ENCODE measurements around the gene TRAF3. TPM values are rescaled to one million over a fixed set of nuclear protein-coding genes. Genes with fewer than 3 reads are reported as not detected.

TRAF3 gene
- total RNA-seq, 1 donor from 2014 or later = 18.8 TPM

DNA sequence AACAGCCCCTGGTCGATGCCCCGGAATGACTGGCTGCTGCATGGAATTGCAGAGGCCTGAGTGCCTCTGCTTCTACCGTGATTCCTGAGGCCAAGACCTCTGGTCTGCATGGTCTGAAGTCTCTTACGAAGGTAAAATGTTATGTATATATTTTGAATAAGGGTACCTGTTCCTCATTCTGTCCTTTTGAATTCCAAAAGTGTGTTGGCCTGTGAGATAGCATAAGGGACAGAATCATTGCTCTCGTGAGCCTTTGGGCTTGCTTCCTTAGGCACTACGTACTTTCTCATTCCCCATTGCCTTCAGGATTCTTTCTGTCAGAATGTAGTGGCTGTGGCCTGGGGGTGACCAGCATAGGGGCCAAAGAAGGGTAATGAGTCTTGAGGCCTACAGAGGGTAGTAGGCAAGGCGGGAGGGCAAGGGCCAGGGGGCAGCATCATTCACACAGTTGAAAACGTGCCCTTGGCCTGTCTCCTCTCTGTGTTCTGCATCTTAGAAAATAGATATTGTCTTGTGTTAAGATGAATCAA is 19.5 kb downstream of the TRAF3 start:
- intact Hi-C loops (cut with DNase I) = no loop called here
- no peak for ATAC-seq
- no peak for DNase-seq (ENCODE audit: low spot score)

DNA sequence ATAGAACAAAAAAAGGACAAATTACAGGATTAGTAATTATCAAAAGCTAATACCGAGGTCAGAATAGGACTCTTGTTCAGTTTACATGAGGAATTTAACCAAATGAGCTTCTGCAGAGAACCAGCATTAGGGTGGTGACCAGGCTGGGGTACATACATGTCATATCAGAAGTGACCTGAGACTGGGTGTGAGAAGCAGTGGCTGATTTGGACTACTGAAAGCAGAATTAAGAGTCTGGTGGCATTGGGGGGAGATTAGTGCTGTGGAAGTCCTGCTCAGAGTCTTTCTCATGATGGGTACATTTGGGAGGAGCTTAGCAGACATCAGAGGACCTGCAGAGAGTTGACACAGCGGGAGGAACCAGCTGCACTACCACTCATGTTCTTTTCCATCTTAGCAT is 21.7 kb downstream of the TRAF3 start:
- ATAC-seq = no peak
- intact Hi-C loops (cut with DNase I) = no loop called here
- DNase-seq (ENCODE audit: low spot score) = no peak

DNA sequence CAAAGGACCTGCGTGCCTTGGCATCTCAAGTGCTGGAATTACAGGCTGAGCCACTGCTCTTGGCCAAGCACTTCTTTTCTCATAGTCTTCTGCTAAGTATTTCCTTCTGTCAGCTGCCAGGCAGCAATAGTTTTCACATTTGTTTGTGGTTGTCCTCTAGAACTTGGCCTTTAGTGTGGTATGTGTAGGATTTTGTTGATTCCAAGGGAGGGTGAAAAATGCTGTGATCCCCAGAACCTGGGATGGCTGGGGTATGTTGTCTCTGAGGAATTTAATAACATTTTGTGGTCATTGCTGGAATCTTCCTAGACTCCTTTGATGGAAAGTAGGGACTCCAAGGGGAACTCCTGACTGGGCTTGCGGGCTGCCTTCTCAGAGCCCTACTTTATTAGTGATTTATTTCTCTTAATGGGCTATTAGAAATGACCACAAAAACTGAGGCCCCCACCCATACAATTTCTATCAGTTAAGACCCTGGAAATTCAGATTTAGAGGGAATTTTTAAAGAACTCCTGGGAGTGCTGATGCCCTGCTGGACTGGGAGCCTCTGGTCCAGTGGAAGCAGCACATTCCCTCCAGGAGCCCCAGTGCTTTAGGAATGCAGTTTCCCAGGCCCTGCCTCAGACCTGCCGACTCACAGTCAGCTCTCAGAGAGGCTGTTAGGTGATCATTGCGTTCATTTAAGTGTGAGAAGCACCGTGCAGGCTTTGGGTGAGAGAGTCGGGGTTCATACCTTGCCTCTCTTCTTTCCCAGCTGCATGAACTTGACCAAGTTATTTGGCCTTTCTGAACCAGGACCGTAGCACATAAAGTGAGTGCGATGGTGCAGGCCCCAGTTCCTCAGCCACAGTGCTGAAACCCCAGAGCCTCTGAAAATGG is 22.7 kb downstream of the TRAF3 start:
- intact Hi-C loops (cut with DNase I) = no loop called here
- ATAC-seq (peak; percentile 54), DNase-seq (ENCODE audit: low spot score) (no peak)

DNA sequence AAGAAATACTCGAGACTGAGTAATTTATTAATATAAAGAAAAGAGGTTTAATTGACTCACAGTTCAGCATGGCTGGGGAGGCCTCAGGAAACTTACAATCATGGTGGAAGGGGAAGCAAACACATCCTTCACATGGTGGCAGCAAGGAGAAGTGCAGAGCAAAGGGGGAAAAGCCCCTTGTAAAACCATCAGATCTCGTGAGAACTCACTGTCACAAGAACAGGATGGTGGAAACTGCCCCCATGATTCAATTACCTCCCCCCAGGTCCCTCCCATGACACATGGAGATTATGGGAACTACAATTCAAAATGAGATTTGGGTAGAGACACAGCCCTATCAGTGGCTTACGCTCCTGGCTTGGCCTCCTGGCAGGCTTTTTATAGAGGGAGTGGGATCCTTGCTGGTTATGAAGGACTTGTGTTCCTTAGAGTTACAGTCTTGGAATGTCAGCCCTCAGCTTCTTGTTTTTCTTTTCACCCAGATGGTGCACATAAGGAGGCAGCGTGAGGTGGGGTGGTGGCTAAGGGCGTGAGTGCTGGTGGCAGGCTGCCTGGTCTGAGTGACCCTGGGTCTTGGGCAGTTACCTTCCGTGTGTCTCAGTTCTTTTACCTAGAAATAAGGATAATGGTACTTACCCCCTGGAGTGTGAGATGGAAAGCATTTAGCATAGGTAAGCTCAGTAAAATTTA is 25.7 kb downstream of the TRAF3 start:
- intact Hi-C loops (cut with DNase I) = no loop called here
- DNase-seq (ENCODE audit: low spot score) (no peak), ATAC-seq (no peak)

DNA sequence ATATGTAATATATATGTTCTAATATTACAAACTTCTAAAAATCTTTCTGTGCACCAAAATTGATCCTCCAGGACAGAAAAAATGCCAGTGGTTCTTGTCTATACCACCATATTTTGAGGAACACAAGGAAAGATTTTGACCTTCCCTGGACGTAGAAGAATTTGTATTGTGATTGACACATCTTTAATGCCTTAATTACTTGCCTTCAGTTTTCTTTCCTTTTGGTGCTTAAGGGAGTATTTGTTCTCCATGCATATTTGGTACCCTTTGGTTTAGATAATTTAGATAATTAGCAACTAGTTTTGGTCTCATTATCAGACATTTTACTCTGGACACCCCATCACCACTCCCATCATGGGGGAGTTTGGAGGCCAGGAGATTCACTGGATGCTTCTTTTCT is 27.6 kb downstream of the TRAF3 start:
- ATAC-seq (no peak), DNase-seq (ENCODE audit: low spot score) (no peak)
- intact Hi-C loops (cut with DNase I) = no loop called here

DNA sequence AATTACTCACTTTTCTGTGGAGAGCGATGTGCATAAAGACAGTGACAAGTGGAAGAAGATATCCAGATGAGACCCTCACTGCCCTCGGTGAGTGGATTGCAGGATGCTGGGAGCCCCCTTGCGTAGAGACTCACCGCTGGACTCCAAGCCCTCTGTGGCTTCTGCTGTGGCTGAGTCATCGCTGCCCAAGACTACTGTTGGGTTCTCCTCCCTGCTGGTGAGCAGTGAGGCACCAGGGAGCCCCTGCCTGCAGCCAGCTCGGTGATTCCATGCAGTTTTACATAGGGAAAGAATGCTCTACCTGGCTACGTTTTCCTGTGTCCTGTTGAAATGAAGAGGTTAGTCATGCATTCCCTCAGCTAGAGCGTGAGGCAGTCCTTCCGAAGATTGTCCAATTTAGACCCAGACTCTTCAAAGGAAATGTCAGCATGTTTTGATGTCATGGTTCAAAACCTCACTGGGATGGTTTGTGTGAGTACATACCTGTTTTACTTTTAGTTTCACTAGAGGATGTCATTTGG is 28.2 kb downstream of the TRAF3 start:
- DNase-seq (ENCODE audit: low spot score) = no peak
- intact Hi-C loops (cut with DNase I) = no loop called here
- no peak for ATAC-seq

DNA sequence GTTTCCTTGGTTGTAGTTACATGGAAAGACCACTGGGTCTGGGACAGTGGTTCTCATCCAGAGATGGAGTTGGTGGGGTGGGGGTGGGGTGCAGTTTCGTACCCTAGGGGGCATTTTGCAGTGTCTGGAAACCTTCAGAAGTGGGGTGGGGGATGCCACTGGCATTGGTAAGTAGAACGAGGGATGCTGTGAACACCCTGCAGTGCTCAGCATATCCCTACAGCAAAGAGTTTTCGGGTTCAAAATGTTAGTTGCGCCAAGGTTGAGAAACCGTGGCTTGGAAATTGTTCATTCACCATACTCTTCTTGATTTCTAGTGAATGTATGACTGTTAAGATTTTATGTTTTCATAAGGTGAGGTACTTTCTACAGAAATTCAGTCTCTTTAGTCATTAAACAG is 28.7 kb downstream of the TRAF3 start:
- DNase-seq (ENCODE audit: low spot score) (no peak), ATAC-seq (no peak)
- intact Hi-C loops (cut with DNase I) = no loop called here

DNA sequence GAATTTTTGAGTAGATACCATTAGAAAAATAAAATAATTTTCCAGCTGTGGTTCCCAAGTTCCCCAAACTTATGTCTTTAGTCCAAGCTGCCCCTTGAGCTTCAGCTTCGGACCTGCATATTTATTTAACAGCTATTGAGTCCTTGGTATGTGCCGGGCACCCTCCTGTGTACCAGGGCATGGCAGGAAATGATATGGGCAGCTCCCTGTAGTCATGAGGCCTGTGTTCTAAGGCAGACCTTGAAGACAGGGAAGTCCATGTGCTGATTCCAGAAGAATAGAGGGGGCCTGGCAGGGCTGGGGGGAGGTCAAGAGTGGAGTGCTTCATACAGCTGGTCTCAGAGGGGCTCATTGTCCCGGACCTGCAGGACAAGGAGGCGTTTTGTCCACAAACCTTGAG is 29.2 kb downstream of the TRAF3 start:
- intact Hi-C loops (cut with DNase I) = no loop called here
- ATAC-seq (no peak), DNase-seq (ENCODE audit: low spot score) (no peak)

DNA sequence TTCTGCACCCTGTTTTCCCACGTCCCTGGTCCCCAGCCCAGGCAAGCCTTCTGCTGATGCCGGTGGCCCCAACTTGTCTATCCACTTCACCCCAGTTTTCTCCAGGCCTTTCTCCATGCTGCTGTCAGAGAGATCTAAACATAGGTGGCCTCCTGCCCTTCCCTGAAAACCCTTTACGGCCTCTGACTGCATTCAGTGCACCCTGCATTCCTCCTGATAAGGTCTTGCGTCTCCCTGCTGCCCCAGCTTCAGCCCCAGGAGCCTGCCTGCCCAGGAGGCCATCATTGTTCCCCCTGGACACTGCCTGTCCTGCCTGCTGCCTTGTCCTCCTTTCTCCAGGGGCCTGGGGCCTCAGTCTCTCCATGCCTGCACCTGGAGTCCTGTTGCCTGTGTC is 29.8 kb downstream of the TRAF3 start:
- DNase-seq (ENCODE audit: low spot score) (no peak), ATAC-seq (no peak)
- intact Hi-C loops (cut with DNase I) = no loop called here

DNA sequence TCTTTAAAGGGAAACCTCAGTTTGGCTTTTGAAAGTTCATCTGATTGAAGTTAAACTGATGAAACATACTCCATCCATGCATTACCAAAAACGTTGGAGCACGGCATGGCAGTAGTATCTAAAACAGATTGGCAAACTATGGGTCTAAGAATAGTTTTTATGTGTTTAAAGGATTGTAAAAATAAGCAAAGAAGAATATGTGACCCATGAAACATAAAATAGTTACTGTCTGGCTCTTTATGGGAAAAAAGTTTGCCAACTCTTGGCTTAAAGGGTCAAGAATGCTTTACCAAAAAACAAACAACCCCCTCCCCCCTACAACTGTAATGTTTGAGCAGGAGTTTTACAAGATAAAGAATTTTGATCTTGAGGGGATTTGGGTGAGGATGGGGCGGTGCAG is 32.6 kb downstream of the TRAF3 start:
- DNase-seq (ENCODE audit: low spot score) = no peak
- intact Hi-C loops (cut with DNase I) = no loop called here

DNA sequence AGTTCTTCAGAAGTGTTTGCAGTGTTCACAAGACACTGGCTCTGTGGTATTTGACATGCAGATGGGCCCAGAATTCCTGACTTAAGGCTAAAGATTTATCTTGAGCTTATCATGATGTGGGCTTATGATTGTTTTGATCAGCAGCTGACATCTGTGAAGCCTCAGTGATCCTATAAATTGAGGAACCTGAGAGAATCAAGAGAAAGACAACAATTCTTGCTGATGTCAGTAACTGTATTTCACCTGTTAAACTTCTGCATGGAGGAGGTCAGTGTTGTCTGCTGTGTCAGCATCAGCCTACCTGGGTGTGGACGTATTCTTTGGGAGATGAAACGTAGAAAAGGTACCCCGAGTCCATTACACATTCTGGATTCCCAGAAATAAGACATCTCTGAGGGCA is 33.3 kb downstream of the TRAF3 start:
- no peak for DNase-seq (ENCODE audit: low spot score)
- intact Hi-C loops (cut with DNase I) = no loop called here
- ATAC-seq = no peak

More for the DNA sequence above, 32.6 kb downstream of the TRAF3 start:
- no peak for ATAC-seq

DNA sequence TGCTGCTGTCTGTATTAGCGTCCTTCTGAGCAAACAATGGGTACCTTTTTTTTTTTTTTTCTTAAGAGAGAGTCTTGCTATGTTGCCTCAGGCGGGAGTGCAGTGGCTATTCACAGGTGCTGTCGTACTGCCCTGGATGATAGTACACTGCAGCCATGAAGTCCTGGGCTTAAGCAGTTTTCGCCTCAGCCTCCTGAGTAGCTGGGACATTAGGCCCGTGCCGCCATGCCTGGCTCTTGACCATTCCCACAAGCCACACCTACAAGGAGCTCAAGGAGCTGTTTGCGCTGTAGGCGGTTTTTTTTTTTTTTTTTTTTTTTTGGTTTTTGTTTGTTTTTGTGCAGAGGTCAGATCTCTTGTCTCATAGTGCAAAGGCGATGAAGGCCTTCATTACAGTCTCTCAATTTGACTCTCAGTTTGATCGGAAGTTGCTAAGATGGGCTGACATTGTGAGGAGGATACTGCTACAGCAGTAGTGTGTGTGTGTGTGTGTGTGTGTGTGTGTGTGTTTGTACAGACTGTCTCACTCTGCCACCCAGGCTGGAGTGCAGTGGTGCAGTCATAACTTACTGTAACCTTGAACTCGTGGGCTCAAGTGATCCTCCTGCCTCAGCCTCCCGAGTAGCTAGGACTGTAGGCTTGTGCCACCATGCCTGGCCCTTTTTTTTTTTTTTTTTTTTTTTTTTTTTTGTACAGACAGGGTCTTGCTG is 34.2 kb downstream of the TRAF3 start:
- DNase-seq (ENCODE audit: low spot score) (no peak), ATAC-seq (no peak)
- intact Hi-C loops (cut with DNase I) = no loop called here

DNA sequence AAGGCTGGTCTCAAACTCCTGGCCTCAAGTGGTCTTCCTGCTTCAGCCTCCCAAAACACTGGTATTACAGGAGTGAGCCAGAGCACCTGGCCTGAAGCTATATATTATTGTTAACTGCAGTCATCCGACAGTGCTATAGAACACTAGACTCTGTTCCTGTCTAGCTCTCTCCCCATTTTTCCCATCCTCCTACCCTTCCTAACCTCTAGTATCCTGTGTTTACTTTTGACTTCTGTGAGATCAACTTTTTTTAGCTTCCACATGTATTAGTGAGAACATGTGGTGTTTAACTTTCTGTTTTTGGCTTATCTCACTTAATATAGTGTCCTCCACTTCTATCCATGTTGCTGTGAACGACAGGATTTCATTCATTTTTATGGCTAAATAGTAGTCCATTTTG is 34.7 kb downstream of the TRAF3 start:
- intact Hi-C loops (cut with DNase I) = no loop called here
- no peak for ATAC-seq

DNA sequence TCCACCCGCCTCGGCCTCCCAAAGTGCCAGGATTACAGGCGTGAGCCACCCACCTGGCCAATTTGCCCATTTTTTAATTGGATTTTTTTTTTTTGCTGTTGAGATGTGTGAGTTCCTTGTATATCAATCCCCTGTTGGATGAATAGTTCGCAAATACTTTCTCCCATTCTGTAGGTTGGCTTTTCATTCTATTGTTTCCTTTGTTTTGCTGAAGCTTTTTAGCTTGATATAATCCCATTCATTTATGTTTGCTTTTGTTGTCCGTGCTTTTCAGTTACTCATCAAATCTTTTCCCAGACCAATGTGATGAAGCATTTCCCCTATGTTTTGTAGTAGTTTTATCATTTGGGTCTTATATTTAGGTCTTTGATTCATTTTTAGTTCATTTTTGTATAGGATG is 36.4 kb downstream of the TRAF3 start:
- intact Hi-C loops (cut with DNase I) = no loop called here
- DNase-seq (ENCODE audit: low spot score) = no peak
- ATAC-seq = no peak

More for the DNA sequence above, 34.7 kb downstream of the TRAF3 start:
- DNase-seq (ENCODE audit: low spot score) = no peak

DNA sequence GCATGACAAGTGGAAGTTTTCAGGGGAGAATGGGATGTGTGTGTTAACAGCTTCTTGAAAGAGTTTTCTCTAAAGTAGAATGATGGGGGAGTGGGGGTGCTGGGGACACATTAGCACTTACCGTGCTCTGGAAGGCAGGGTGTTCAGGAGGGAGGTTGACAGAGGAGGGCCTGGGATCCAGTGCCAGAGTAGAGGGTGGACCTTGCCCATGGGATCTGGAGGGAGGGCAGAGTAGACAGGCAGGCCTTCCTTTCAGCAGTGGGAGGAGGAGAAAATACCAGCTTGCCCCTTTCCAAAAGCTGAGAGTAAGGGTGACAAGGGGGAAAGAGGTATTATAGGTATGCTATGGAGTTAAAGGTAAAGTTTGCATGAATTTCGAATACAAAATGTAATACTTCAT is 40.1 kb downstream of the TRAF3 start:
- ATAC-seq (no peak), DNase-seq (ENCODE audit: low spot score) (no peak)
- intact Hi-C loops (cut with DNase I) = no loop called here

DNA sequence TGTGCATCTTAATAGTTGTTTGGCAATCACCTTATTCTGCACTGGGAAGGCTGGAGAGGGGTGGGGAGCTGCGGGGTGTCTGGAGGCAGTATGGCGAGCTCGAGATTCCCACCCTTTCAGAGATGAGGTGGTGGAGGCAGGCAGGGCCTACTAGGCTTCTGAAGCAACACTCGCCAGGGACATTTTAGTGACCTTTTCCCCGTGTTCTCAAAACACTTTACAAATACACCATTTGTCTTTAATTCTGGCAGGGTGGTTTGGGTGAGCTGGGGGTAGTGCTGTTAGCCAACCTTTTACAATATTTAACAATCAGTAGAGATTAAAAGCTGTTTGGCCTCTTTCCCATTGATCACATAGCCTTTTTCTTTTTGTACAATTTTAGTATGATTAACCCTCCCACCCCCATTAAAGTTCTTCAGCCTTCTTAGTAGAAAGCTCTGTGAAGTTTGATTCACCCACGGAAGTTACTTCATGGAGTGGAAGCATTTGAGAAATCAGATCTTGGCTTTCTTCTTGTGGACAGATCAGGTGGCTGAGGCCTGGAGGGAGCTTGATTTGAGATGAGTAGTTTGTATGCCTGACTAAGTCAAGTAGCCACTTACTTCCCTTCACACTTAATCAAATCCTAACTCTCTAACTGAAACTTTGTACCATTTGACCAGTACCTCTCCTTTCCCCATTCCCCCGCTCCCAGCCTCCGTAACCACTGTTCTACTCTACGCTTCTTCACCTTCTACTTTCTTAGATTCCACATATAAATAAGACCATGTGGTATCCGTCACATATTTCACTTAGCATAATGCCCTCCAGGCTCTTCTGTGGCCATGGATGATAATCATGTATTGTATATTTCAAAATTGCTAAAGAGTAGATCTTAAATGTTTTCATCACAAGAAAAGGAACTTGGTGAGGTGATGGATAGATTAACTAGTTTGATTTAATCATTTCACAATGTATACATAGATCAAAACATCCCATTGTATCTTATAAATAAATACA is 41.0 kb downstream of the TRAF3 start:
- peak; percentile 77 for ATAC-seq

DNA sequence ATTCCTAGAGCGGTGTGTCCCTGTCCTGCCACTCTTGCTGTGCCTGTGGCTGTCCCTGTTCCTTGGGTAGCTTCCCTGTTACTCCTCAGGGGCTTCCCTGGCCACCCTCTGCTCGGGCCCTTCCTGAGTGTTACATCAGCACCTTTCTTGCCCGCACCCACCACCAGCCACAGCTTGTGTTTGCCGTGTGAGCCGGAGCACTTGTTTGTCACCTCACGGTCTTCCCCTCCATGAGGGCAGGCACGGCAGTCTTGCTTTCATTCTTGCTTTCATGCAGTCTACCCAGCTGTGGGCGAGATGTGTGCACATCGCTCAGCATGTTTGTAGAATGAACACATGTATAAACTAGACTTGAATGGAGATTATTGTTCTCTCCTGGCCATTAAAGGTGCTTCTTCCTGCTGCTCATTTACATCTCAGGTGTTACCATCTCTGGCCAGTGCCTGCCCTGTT is 42.0 kb downstream of the TRAF3 start:
- intact Hi-C loops (cut with DNase I) = no loop called here
- ATAC-seq (peak; percentile 18), DNase-seq (ENCODE audit: low spot score) (no peak)

More for the DNA sequence above, 41.0 kb downstream of the TRAF3 start:
- intact Hi-C loops (cut with DNase I) = no loop called here
- no peak for DNase-seq (ENCODE audit: low spot score)

DNA sequence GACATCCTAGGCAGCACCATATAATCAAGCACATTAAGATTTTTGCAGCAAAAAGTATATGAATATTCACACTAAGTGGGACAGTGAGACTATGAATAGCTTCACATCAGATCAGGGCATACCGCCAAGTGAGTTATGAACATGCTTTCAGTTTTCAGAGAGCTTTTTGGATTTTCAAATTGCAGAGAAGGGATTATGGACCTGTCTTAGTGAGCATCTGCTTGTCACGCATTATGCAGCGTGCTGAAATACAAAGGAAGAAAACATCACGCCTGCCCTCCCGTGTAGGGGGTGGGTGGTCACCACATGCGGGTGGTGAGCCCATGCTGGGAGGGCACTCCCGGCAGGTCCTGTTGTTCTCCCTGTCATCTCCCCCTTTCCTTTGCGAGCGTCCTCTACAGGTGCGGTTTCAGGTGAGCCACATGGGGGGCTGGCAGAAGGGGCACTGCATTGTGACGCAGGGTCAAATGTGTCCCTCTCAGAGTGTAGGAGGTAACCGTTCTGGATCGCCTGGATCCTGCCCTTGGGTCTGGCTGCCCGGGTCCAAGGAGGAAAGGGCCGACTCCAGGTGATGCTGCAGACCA is 42.6 kb downstream of the TRAF3 start:
- intact Hi-C loops (cut with DNase I) = no loop called here
- DNase-seq (ENCODE audit: low spot score) = no peak
- no peak for ATAC-seq

Data from sciatic nerve (tissue), 2 donors.